H1 (cell line): ENCODE measurements around the gene SCN4A. TPM values are rescaled to one million over a fixed set of nuclear protein-coding genes. Genes with fewer than 3 reads are reported as not detected.
A peak's percentile ranks its signal among the peaks of the same experiment; 100 is the strongest.

Source experiments
- CTCF ChIA-PET: fragments of 300-600 bp; sonication (Branson Sonifier 250); formaldehyde crosslinking; loops from one replicate; lab custom pipeline; 2021; ENCODE audit not compliant: partially characterized antibody; lab: Charles Lee
- POLR2A ChIA-PET: fragments of 300-600 bp; sonication (Branson Sonifier 250); formaldehyde crosslinking; loops from one replicate; lab custom pipeline; 2021; ENCODE audit warnings: inconsistent platforms; ENCODE audit not compliant: partially characterized antibody; lab: Charles Lee
- DNase-seq, 2 experiments: peaks; one replicate each; pipeline versions ENCODE4 v3.0.0 to v3.0.0-alpha.2; 2010 to 2022; ENCODE audit warnings: low spot score in 2 of 2, low read depth in 1 of 2, mixed read lengths in 1 of 2
- FAIRE-seq: peaks from 2 replicates; lab custom pipeline; 2011; peaks lifted over from hg19 to GRCh38; lab: Jason Lieb, UNC
- H2AFZ ChIP-seq: 2 replicates; pipeline ENCODE4 v1.8.1; 2012; ENCODE audit warnings: low read length, inconsistent platforms
- H2AK5ac ChIP-seq: 2 replicates; pipeline ENCODE4 v1.6.1; 2013; ENCODE audit warnings: low read depth, low read length
- H2BK120ac ChIP-seq: replicated peaks from 2 replicates; pipeline ENCODE3; 2013; ENCODE audit warnings: low read depth, low read length, inconsistent platforms
- H2BK12ac ChIP-seq: 2 replicates; pipeline ENCODE4 v1.6.1; 2013; ENCODE audit warnings: low read depth, low read length
- H2BK15ac ChIP-seq: 2 replicates; pipeline ENCODE4 v1.6.1; 2013; ENCODE audit warnings: low read length
- H2BK20ac ChIP-seq: 2 replicates; pipeline ENCODE4 v1.6.1; 2013; ENCODE audit warnings: low read length
- H2BK5ac ChIP-seq: 2 replicates; pipeline ENCODE4 v1.6.1; 2013; ENCODE audit warnings: low read depth, low read length
- H3K14ac ChIP-seq: 2 replicates; pipeline ENCODE4 v1.6.1; 2013; ENCODE audit warnings: inconsistent platforms; ENCODE audit not compliant: insufficient read length
- H3K18ac ChIP-seq: 2 replicates; pipeline ENCODE4 v1.6.1; 2013; ENCODE audit warnings: low read length; ENCODE audit errors: extremely low read depth
- H3K23ac ChIP-seq: 2 replicates; pipeline ENCODE4 v1.6.1; 2013; ENCODE audit warnings: inconsistent platforms; ENCODE audit not compliant: insufficient read length
- H3K23me2 ChIP-seq: 2 replicates; pipeline ENCODE4 v1.6.1; 2013; ENCODE audit warnings: low read depth, low read length
- H3K27ac ChIP-seq: 2 replicates; pipeline ENCODE4 v1.6.1; 2011; ENCODE audit warnings: low read depth, low read length, inconsistent platforms
- H3K27me3 ChIP-seq, 4 experiments: replicated peaks in 1 of 4; 1 replicate in 1 of 4; 2 replicates in 3 of 4; pipeline versions ENCODE4 v1.6.1 to v1.8.1; 2011 to 2013; ENCODE audit warnings: low read length in 3 of 4, mild to moderate bottlenecking in 3 of 4, inconsistent platforms in 2 of 4, mixed read lengths in 2 of 4, moderate library complexity in 1 of 4; ENCODE audit not compliant: control insufficient read depth in 3 of 4, insufficient read depth in 3 of 4; ENCODE audit errors: extremely low read depth in 1 of 4
- H3K36me3 ChIP-seq, 4 experiments: 2 replicates each; pipeline versions ENCODE4 v1.6.1 to v1.8.1; 2011 to 2013; ENCODE audit warnings: mild to moderate bottlenecking in 4 of 4, low read length in 3 of 4, moderate library complexity in 2 of 4, control low read depth in 1 of 4, inconsistent platforms in 1 of 4; ENCODE audit not compliant: insufficient read depth in 4 of 4, control insufficient read depth in 2 of 4
- H3K4ac ChIP-seq: replicated peaks from 2 replicates; pipeline ENCODE3; 2013; ENCODE audit warnings: low read length, low read depth, mixed read lengths, inconsistent platforms; ENCODE audit not compliant: insufficient read length
- H3K4me1 ChIP-seq, 4 experiments: replicated peaks in 1 of 4; 1 replicate in 1 of 4; 2 replicates in 3 of 4; pipeline versions ENCODE4 v1.6.1 to v1.8.1; 2011 to 2013; ENCODE audit warnings: low read length in 3 of 4, inconsistent platforms in 2 of 4, mixed read lengths in 1 of 4; ENCODE audit not compliant: insufficient read depth in 4 of 4, control insufficient read depth in 3 of 4
- H3K4me2 ChIP-seq, 2 experiments: 2 replicates each; pipeline versions ENCODE4 v1.6.1 to v1.8.1; 2011 to 2013; ENCODE audit warnings: low read depth in 2 of 2, low read length in 2 of 2, control low read depth in 1 of 2, inconsistent platforms in 1 of 2, mild to moderate bottlenecking in 1 of 2; ENCODE audit not compliant: insufficient read depth in 1 of 2
- H3K4me3 ChIP-seq, 4 experiments: fragments of 200-600, 300-600 bp in 1 of 4; sonication (generic), shearing (Covaris generic), sonication (Bioruptor Twin) in 1 of 4; 2 replicates each; pipeline versions ENCODE4 v1.5.1 to v1.8.1; 2011 to 2016; ENCODE audit warnings: low read length in 4 of 4, low read depth in 3 of 4, control low read depth in 2 of 4, inconsistent platforms in 2 of 4, mild to moderate bottlenecking in 2 of 4, mixed read lengths in 1 of 4, moderate library complexity in 1 of 4; ENCODE audit not compliant: insufficient read depth in 2 of 4; ENCODE audit errors: extremely low read depth in 1 of 4
- H3K56ac ChIP-seq: replicated peaks from 2 replicates; pipeline ENCODE3; 2013; ENCODE audit warnings: low read depth, mild to moderate bottlenecking, mixed read lengths, low read length, inconsistent platforms; ENCODE audit not compliant: insufficient read length
- H3K79me1 ChIP-seq: 2 replicates; pipeline ENCODE4 v1.6.1; 2013; ENCODE audit warnings: low read depth, low read length, control low read depth
- H3K79me2 ChIP-seq, 2 experiments: 2 replicates each; pipeline versions ENCODE4 v1.6.1 to v1.8.1; 2012 to 2013; ENCODE audit warnings: low read length in 2 of 2, mild to moderate bottlenecking in 2 of 2, inconsistent platforms in 1 of 2; ENCODE audit not compliant: insufficient read depth in 2 of 2, control insufficient read depth in 1 of 2
- H3K9ac ChIP-seq, 4 experiments: replicated peaks in 1 of 4; 1 replicate in 1 of 4; 2 replicates in 3 of 4; pipeline versions ENCODE4 v1.6.1 to v1.8.1; 2011 to 2013; ENCODE audit warnings: low read depth in 3 of 4, low read length in 3 of 4, control low read depth in 2 of 4, mild to moderate bottlenecking in 2 of 4, moderate library complexity in 2 of 4, inconsistent platforms in 1 of 4; ENCODE audit errors: extremely low read depth in 1 of 4
- H3K9me3 ChIP-seq, 2 experiments: 2 replicates each; pipeline versions ENCODE4 v1.6.1 to v1.8.1; 2012 to 2013; ENCODE audit warnings: mild to moderate bottlenecking in 2 of 2, moderate library complexity in 2 of 2, control low read depth in 1 of 2, inconsistent platforms in 1 of 2, low read depth in 1 of 2, low read length in 1 of 2, mixed read lengths in 1 of 2; ENCODE audit not compliant: insufficient read depth in 2 of 2
- H4K20me1 ChIP-seq, 2 experiments: replicated peaks in 1 of 2; 2 replicates each; pipeline versions ENCODE3 to v1.8.1; 2011 to 2013; ENCODE audit warnings: inconsistent platforms in 2 of 2, low read length in 2 of 2, mild to moderate bottlenecking in 1 of 2; ENCODE audit not compliant: insufficient read depth in 2 of 2, control insufficient read depth in 1 of 2
- H4K5ac ChIP-seq: 2 replicates; pipeline ENCODE4 v1.6.1; 2013; ENCODE audit warnings: low read length, low read depth, mixed read lengths, inconsistent platforms; ENCODE audit not compliant: insufficient read length
- H4K8ac ChIP-seq: 2 replicates; pipeline ENCODE4 v1.8.0; 2013; ENCODE audit warnings: mild to moderate bottlenecking, moderate library complexity, low read length, inconsistent platforms; ENCODE audit not compliant: insufficient read depth; ENCODE audit errors: extremely low read depth
- H4K91ac ChIP-seq: replicated peaks from 2 replicates; pipeline ENCODE3; 2013; ENCODE audit warnings: low read length, mixed read lengths, inconsistent platforms; ENCODE audit not compliant: insufficient read length
- BRCA1 ChIP-seq: IDR thresholded peaks from 2 replicates; pipeline ENCODE4 v1.6.1; 2012; ENCODE audit warnings: low read depth, low read length, improper control_type of control experiment
- GABPA ChIP-seq: IDR thresholded peaks from 2 replicates; pipeline ENCODE4 v1.6.1; 2011; ENCODE audit warnings: mild to moderate bottlenecking, low read length, moderate library complexity, borderline replicate concordance; ENCODE audit not compliant: insufficient read depth
- KDM5A ChIP-seq: fragments of 200-600 bp; IDR thresholded peaks from 2 replicates; pipeline ENCODE4 v1.7.1; 2012; ENCODE audit warnings: mild to moderate bottlenecking, low read length, inconsistent platforms, mixed read lengths
- MAFK ChIP-seq: IDR thresholded peaks from 2 replicates; pipeline ENCODE4 v1.6.1; 2012; ENCODE audit warnings: low read depth, mild to moderate bottlenecking, improper control_type of control experiment, low read length
- RAD21 ChIP-seq, 2 experiments: IDR thresholded peaks in 1 of 2; conservative IDR thresholded peaks in 1 of 2; 2 replicates each; pipeline ENCODE4 v1.6.1; 2011; ENCODE audit warnings: low read depth in 2 of 2, low read length in 2 of 2, improper control_type of control experiment in 1 of 2, inconsistent platforms in 1 of 2, mild to moderate bottlenecking in 1 of 2, moderate library complexity in 1 of 2
- SP1 ChIP-seq: IDR thresholded peaks from 2 replicates; pipeline ENCODE4 v1.6.1; 2011; ENCODE audit warnings: low read depth, low read length
- SRF ChIP-seq: IDR thresholded peaks from 2 replicates; pipeline ENCODE4 v1.6.1; 2011; ENCODE audit warnings: mild to moderate bottlenecking, low read depth, low read length, moderate library complexity
- SUZ12 ChIP-seq: fragments of 200-600 bp; sonication (generic); IDR thresholded peaks from 2 replicates; pipeline ENCODE4 v1.6.1; 2012; ENCODE audit warnings: mild to moderate bottlenecking, inconsistent platforms, low read length, moderate library complexity, mixed read lengths
- whole genome bisulfite sequencing, 2 experiments: shearing (Covaris generic) in 1 of 2; methylation state at CpG; one replicate each; pipeline versions ENCODE4 v1.1.6 to v1.1.7; 2013 to 2015; ENCODE audit warnings: low lambda C conversion rate in 2 of 2, mixed read lengths in 2 of 2, inconsistent platforms in 1 of 2, low coverage in 1 of 2, missing lambda C conversion rate in 1 of 2; ENCODE audit not compliant: insufficient replicate concordance in 2 of 2, insufficient coverage in 1 of 2, insufficient read length in 1 of 2; ENCODE audit errors: extremely low coverage in 1 of 2, missing lambda C conversion rate in 1 of 2; 5-methylcytosine and 5-hydroxymethylcytosine counted together
- polyA plus RNA-seq, 7 experiments: library from polyadenylated mRNA; depleted of rRNA in 3 of 7; stranded (reverse) in 5 of 7; unstranded in 2 of 7; fragments of >200 nt in 5 of 7; fragments of 200-250 nt in 2 of 7; gene quantifications; 1 replicate in 5 of 7; 2 replicates in 1 of 7; 4 replicates in 1 of 7; pipeline versions ENCODE4 v1.2.1 to v1.2.3, GENCODE V29; 2011 to 2013; ENCODE audit warnings: missing spikeins in 2 of 7, mixed read lengths in 2 of 7
- total RNA-seq: library from RNA; stranded (reverse); fragmentation: NEBNext Ultra II Directional; extraction: Animal tissue kit (Norgen Biotek cat#: 25700); gene quantifications from 2 replicates; pipeline ENCODE4 v1.2.1, GENCODE V29; 2021

SCN4A gene
- total and polyA plus RNA-seq, 2 of the 8 experiments (the other 6 are each of a cell fraction or from before 2014, with no cell fraction given) = 5.0 to 8.5 TPM

DNA sequence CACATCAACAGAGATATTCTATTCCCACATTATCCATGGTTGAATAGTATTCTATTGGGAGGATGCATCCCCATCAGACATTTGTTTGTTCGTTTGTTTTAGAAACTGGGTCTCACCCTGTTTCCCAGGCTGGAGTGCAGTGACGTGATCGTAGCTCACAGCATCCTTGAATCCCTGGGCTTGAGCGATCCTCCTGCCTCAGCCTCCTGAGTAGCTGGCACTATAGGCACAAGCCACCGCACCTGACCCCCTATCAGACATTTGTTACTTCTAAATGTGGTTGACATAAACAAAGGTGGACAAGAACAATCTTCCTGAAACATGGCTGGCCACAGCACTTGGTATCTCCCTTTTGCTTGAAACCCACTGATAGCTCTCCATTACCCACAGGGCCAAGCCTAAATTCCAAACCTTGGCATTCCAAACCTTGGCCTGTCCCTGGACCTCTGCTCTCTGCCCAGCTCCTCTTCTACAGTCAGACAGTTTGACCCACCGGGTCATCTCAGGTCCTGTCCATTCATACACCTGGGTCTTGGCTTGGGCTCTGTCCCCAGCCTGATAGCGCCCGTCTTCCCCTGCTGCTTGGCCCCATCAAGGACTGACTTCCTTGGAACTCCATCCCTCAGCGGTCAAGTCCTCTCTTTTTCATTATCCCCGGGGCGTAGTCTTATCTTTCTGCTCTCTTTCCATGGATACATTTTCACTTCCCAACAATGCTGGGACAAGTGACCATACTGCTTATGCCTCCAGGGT, 23.9 kb upstream of the SCN4A start:
- Histone ChIP-seq H4K5ac (no peak overlapping the region), H2BK12ac (no peak overlapping the region), H3K4me3 (0 out of 8 replicates have a peak overlapping the region, but pooled peaks of 1 of the 4 experiments have one; percentile 75), H2BK5ac (no peak overlapping the region), H3K79me2 (no peaks in the 10 kb centered on the region), H3K23me2 (peaks cover 12% of the 10 kb centered on the region; the same call in 1 of the 2 replicates), H3K4ac (no peak overlapping the region), H3K14ac (no peak overlapping the region), H3K18ac (no peak overlapping the region), H2AK5ac (no peak overlapping the region), H3K23ac (no peak overlapping the region), H4K8ac (no peak overlapping the region), H4K20me1 (peaks cover 0 to 5% of the 10 kb centered on the region in 2 experiments), H3K27ac (no peak overlapping the region), H3K36me3 (no peaks in the 10 kb centered on the region), H3K9ac (no peak overlapping the region), H3K9me3 (no peaks in the 10 kb centered on the region), H4K91ac (no peak overlapping the region), H3K79me1 (no peaks in the 10 kb centered on the region), H3K4me1 (peaks cover 3 to 14% (median 4%) of the 10 kb centered on the region in 4 experiments), H2BK15ac (peak overlapping the region; percentile 25; the same call in 1 of the 2 replicates), H2AFZ (0 out of 2 replicates have a peak overlapping the region, but pooled peaks have one; percentile 99), H3K4me2 (peak overlapping the region in 1 of 2 experiments; percentile 87; a peak in 1 of 4 replicates), H3K27me3 (peaks cover 0 to 28% (median 18%) of the 10 kb centered on the region in 4 experiments; a peak in 5 of 7 replicates), H2BK120ac (no peak overlapping the region), H3K56ac (no peak overlapping the region), H2BK20ac (no peak overlapping the region)
- WGBS, 2 experiments = 85% methylated on average over 11 of the region's 11 CpGs; no CpG with 5 or more reads in 1 of the 2 experiments
- DNase-seq = no peak
- ChIA-PET POLR2A (interaction anchor here (1.1 to 1.4 kb wide), 3 partner anchors 43 to 150 kb away, joined by 3 read pairs; partner anchors contain the start of gene ERN1), CTCF (interaction anchor here (0.6 to 4.9 kb wide), 8 partner anchors 11 to 397 kb away, joined by 3 to 25 read pairs (median 6); partner anchors contain the start of genes CSHL1 and GH1)
- no peak for FAIRE-seq
- TF ChIP-seq MAFK (no peak), RAD21 (IDR thresholded peaks at IDR 0.05 in 1 of 2, conservative IDR thresholded peaks at IDR 0.05 in 1 of 2; ENCODE audit: low read depth in 2 of 2, low read length in 2 of 2) (no peak), SP1 (no peak), SRF (no peak), GABPA (no peak), KDM5A (no peak), SUZ12 (no peak), BRCA1 (no peak)
